Skin of body (tissue), 2 donors: ENCODE results near the gene SMIM8. TPM values are rescaled to one million over a fixed set of nuclear protein-coding genes. Genes with fewer than 3 reads are reported as not detected.

Source experiments
- DNase-seq: peaks from one replicate; lab custom pipeline; 2025; lab: John Stamatoyannopoulos, UW
- total RNA-seq: library from RNA; depleted of rRNA; stranded (reverse); fragments of >200 nt; gene quantifications from one replicate; pipeline ENCODE4 v1.2.3, GENCODE V29; 2014

The SMIM8 gene
- total RNA-seq, 1 donor from 2014 or later = 13.9 TPM

- DNase-seq = peak; percentile 27
Measured at GRCh38 chr6:87334683-87335082, 12.3 kb downstream of the SMIM8 start.

GRCh38 chr6:87336367-87336766 lies 14.0 kb downstream of the SMIM8 start:
- DNase-seq = no peak

GRCh38 chr6:87340230-87340629 lies 17.8 kb downstream of the SMIM8 start:
- no peak for DNase-seq

- no peak for DNase-seq
Measured at GRCh38 chr6:87341158-87341557, 18.8 kb downstream of the SMIM8 start.

- no peak for DNase-seq
Measured at GRCh38 chr6:87341899-87342298, 19.5 kb downstream of the SMIM8 start.

- no peak for DNase-seq
Measured at GRCh38 chr6:87342829-87343228, 20.4 kb downstream of the SMIM8 start.

GRCh38 chr6:87344731-87345130 lies 22.3 kb downstream of the SMIM8 start, which contains the start of gene C6orf163:
C6orf163 (plus strand) TSS chr6:87344813; CDS start chr6:87345100, 287 bp downstream.
- no peak for DNase-seq

GRCh38 chr6:87346700-87347099 lies 24.3 kb downstream of the SMIM8 start:
- no peak for DNase-seq

- no peak for DNase-seq
Measured at GRCh38 chr6:87349896-87350295, 27.5 kb downstream of the SMIM8 start.

- no peak for DNase-seq
Measured at GRCh38 chr6:87350516-87350915, 28.1 kb downstream of the SMIM8 start.

GRCh38 chr6:87351583-87351982 lies 29.2 kb downstream of the SMIM8 start:
- no peak for DNase-seq

GRCh38 chr6:87356181-87356580 lies 33.8 kb downstream of the SMIM8 start:
- DNase-seq = no peak

- no peak for DNase-seq
Measured at GRCh38 chr6:87357479-87358196, 35.2 kb downstream of the SMIM8 start.

- no peak for DNase-seq
Measured at GRCh38 chr6:87364602-87365252, 42.3 kb downstream of the SMIM8 start.

- DNase-seq = no peak
Measured at GRCh38 chr6:87366072-87366827, 43.9 kb downstream of the SMIM8 start.

GRCh38 chr6:87366899-87367298 lies 44.5 kb downstream of the SMIM8 start:
- no peak for DNase-seq

- DNase-seq = no peak
Measured at GRCh38 chr6:87373377-87373776, 51.0 kb downstream of the SMIM8 start.

- no peak for DNase-seq
Measured at GRCh38 chr6:87375315-87375714, 52.9 kb downstream of the SMIM8 start.

- no peak for DNase-seq
Measured at GRCh38 chr6:87376643-87377042, 54.3 kb downstream of the SMIM8 start.

GRCh38 chr6:87378947-87379346 lies 56.6 kb downstream of the SMIM8 start:
- DNase-seq = no peak

GRCh38 chr6:87382861-87383260 lies 60.5 kb downstream of the SMIM8 start:
- no peak for DNase-seq

GRCh38 chr6:87384038-87384437 lies 61.6 kb downstream of the SMIM8 start:
- DNase-seq = no peak
